PC-3 (cell line): Measurements from ENCODE around the gene PYGO2. TPM values are rescaled to one million over a fixed set of nuclear protein-coding genes. Genes with fewer than 3 reads are reported as not detected.
"Not testable (repeated sequence)": the region's sequence is repeated elsewhere in the genome, so short reads cannot be mapped to it uniquely, and the experiment has no call there.

Experiments used
- ATAC-seq: fragments of 200-7000 bp; cut with Tn5 transposase; 2 replicates; pipeline ENCODE4 v1.9.1; 2020; ENCODE audit warnings: mild to moderate bottlenecking, moderate library complexity
- BruUV-seq: library from RNA; stranded (reverse); fragments of 400-500 nt; replicated peaks from 2 replicates; lab custom pipeline; 2021; lab: Mats Ljungman, UMichigan
- CTCF ChIA-PET: fragments of 300-600 bp; sonication (Branson Sonifier 250); formaldehyde crosslinking; loops from one replicate; lab custom pipeline; 2022; ENCODE audit warnings: antibody characterized with exemption; lab: Charles Lee
- POLR2A ChIA-PET: fragments of 300-600 bp; sonication (Branson Sonifier 250); formaldehyde crosslinking; loops from one replicate; lab custom pipeline; 2022; ENCODE audit warnings: antibody characterized with exemption; ENCODE audit not compliant: unreplicated experiment; lab: Charles Lee
- DNase-seq: peaks from one replicate; pipeline ENCODE4 v3.0.0-alpha.2; 2015
- H2AFZ ChIP-seq: fragments of 300-600 bp; sonication (generic); 2 replicates; pipeline ENCODE4 v1.6.0; 2016; ENCODE audit warnings: antibody characterized with exemption, low read length
- H3F3A ChIP-seq: fragments of 300-600 bp; sonication (generic); one replicate; pipeline ENCODE4 v1.6.0; 2017; ENCODE audit warnings: antibody characterized with exemption, low read length, control low read depth, mild to moderate bottlenecking; ENCODE audit not compliant: unreplicated experiment
- H3K27ac ChIP-seq: fragments of 300-600 bp; sonication (generic); 2 replicates; pipeline ENCODE4 v1.5.1; 2016; ENCODE audit warnings: mild to moderate bottlenecking, low read length
- H3K27me3 ChIP-seq: fragments of 300-600 bp; sonication (generic); 2 replicates; pipeline ENCODE4 v1.6.1; 2016; ENCODE audit warnings: low read length, mixed read lengths
- H3K36me3 ChIP-seq: fragments of 300-600 bp; sonication (generic); 2 replicates; pipeline ENCODE4 v1.6.1; 2016; ENCODE audit warnings: low read depth, mixed run types, low read length, mixed read lengths
- H3K4me1 ChIP-seq: fragments of 300-600 bp; sonication (generic); 2 replicates; pipeline ENCODE4 v1.5.1; 2016; ENCODE audit warnings: low read length; ENCODE audit not compliant: insufficient read depth
- H3K4me2 ChIP-seq: fragments of 300-600 bp; sonication (generic); 2 replicates; pipeline ENCODE4 v1.6.0; 2016; ENCODE audit warnings: low read length
- H3K4me3 ChIP-seq: fragments of 300-600 bp; sonication (generic); 2 replicates; pipeline ENCODE4 v1.5.1; 2016; ENCODE audit warnings: mild to moderate bottlenecking, low read length, mixed read lengths
- H3K79me2 ChIP-seq: fragments of 300-600 bp; sonication (generic); 2 replicates; pipeline ENCODE4 v1.6.1; 2017; ENCODE audit warnings: low read length, mixed read lengths
- H3K9ac ChIP-seq: fragments of 300-600 bp; sonication (generic); 2 replicates; pipeline ENCODE4 v1.6.0; 2016; ENCODE audit warnings: mild to moderate bottlenecking, low read length
- H3K9me2 ChIP-seq: fragments of 300-600 bp; sonication (generic); replicated peaks from 2 replicates; pipeline ENCODE4 v1.6.1; 2016; ENCODE audit warnings: mixed run types, low read length, mixed read lengths
- H3K9me3 ChIP-seq: fragments of 300-600 bp; sonication (generic); 2 replicates; pipeline ENCODE4 v1.6.1; 2016; ENCODE audit warnings: low read length, mixed read lengths
- H4K20me1 ChIP-seq: fragments of 300-600 bp; sonication (generic); 2 replicates; pipeline ENCODE4 v1.6.1; 2016; ENCODE audit warnings: low read length, mixed read lengths
- CTCF ChIP-seq: fragments of 300-600 bp; sonication (generic); conservative IDR thresholded peaks from 2 replicates; pipeline ENCODE4 v1.5.1; 2017; ENCODE audit warnings: antibody characterized with exemption, low read depth, mild to moderate bottlenecking, low read length
- EZH2 ChIP-seq: fragments of 300-600 bp; sonication (generic); IDR thresholded peaks from one replicate; pipeline ENCODE4 v1.6.1; 2017; ENCODE audit warnings: antibody characterized with exemption, mild to moderate bottlenecking, low read length; ENCODE audit not compliant: unreplicated experiment
- EZH2phosphoT487 ChIP-seq: fragments of 300-600 bp; sonication (generic); IDR thresholded peaks from 2 replicates; pipeline ENCODE4 v1.6.1; 2018; ENCODE audit warnings: mild to moderate bottlenecking, antibody characterized with exemption, low read length, borderline replicate concordance
- intact Hi-C: fragments of 100-400 bp; cut with micrococcal nuclease; formaldehyde crosslinking; loops from 2 replicates; pipeline ENCODE4 v1.9.0; 2023
- total RNA-seq: library from RNA; depleted of rRNA; stranded (reverse); fragments of >200 nt; gene quantifications from 2 replicates; pipeline ENCODE4 v1.2.3, GENCODE V29; 2014

Gene PYGO2
- total RNA-seq, 1 experiment from 2014 or later = 41.7 TPM

GRCh38 chr1:154995301-154995983 lies 33.9 kb upstream of the PYGO2 start:
- CTCF ChIA-PET, BruUV-seq, H3K27me3 ChIP-seq, H3F3A ChIP-seq, H3K9me2 ChIP-seq, H2AFZ ChIP-seq, H3K79me2 ChIP-seq, H3K9ac ChIP-seq, H4K20me1 ChIP-seq, POLR2A ChIA-PET, H3K9me3 ChIP-seq, H3K36me3 ChIP-seq, intact Hi-C loops, H3K27ac ChIP-seq, H3K4me3 ChIP-seq, H3K4me2 ChIP-seq: not testable (repeated sequence)
- DNase-seq = peak; percentile 85
- ATAC-seq = peak; percentile 31
- H3K4me1 ChIP-seq = peaks cover 15% of the 10 kb centered on the region
- peak; percentile 59 for TF ChIP-seq CTCF

GRCh38 chr1:154994591-154994990 lies 33.0 kb upstream of the PYGO2 start:
- no peak overlapping the region for H3K27ac ChIP-seq
- TF ChIP-seq EZH2 = no peak
- no peak for TF ChIP-seq EZH2phosphoT487
- TF ChIP-seq CTCF = no peak
- ATAC-seq (no peak), DNase-seq (no peak)
- no peaks in the 10 kb centered on the region for H3K79me2 ChIP-seq
- H3K27me3 ChIP-seq = no peaks in the 10 kb centered on the region
- peaks cover 7% of the 10 kb centered on the region for H3K4me1 ChIP-seq
- POLR2A ChIA-PET = interaction anchor here (0.5 kb wide), 1 partner anchor 24 kb away, joined by 4 read pairs; no protein-coding TSS in a partner anchor
- no peak overlapping the region for H2AFZ ChIP-seq
- CTCF ChIA-PET = interaction anchor here (0.6 to 0.7 kb wide), 2 partner anchors 10 to 89 kb away, joined by 3 read pairs; no protein-coding TSS in a partner anchor
- no TSS peak for BruUV-seq
- H3K4me2 ChIP-seq = no peak overlapping the region
- peaks cover 9% of the 10 kb centered on the region for H3K36me3 ChIP-seq
- no peak overlapping the region for H3K4me3 ChIP-seq
- intact Hi-C loops = no loop called here
- no peaks in the 10 kb centered on the region for H4K20me1 ChIP-seq
- H3F3A ChIP-seq = no peaks in the 10 kb centered on the region
- H3K9me2 ChIP-seq = no peaks in the 10 kb centered on the region
- no peaks in the 10 kb centered on the region for H3K9me3 ChIP-seq
- H3K9ac ChIP-seq = no peak overlapping the region

- Histone ChIP-seq H3K4me2 (no peak overlapping the region), H3F3A (no peaks in the 10 kb centered on the region), H3K36me3 (peaks cover 13% of the 10 kb centered on the region), H2AFZ (no peak overlapping the region), H3K9me2 (no peaks in the 10 kb centered on the region), H3K27me3 (no peaks in the 10 kb centered on the region), H3K27ac (no peak overlapping the region), H3K4me1 (peaks cover 4% of the 10 kb centered on the region), H3K4me3 (no peak overlapping the region), H3K9ac (no peak overlapping the region), H3K79me2 (no peaks in the 10 kb centered on the region), H4K20me1 (peaks cover 2% of the 10 kb centered on the region; the same call in 1 of the 2 replicates), H3K9me3 (no peaks in the 10 kb centered on the region)
- ATAC-seq = no peak
- CTCF ChIA-PET = interaction anchor here (0.7 to 1.1 kb wide), 2 partner anchors 33 to 89 kb away, joined by 3 to 6 read pairs; partner anchors contain the start of gene PYGO2
- POLR2A ChIA-PET = interaction anchor here (0.5 to 1.3 kb wide), 2 partner anchors 11 to 23 kb away, joined by 4 read pairs; partner anchors contain the start of gene FLAD1
- no TSS peak for BruUV-seq
- intact Hi-C loops = no loop called here
- DNase-seq = no peak
- TF ChIP-seq CTCF (no peak), EZH2 (no peak), EZH2phosphoT487 (no peak)
Measured at GRCh38 chr1:154994269-154994587, 32.6 kb upstream of the PYGO2 start.
